ENCODE results near the gene OSGIN1. TPM values are rescaled to one million over a fixed set of nuclear protein-coding genes. Genes with fewer than 3 reads are reported as not detected.

OSGIN1 gene
- polyA plus RNA-seq, 3 donors = 1.8 to 4.0 (median 2.0) TPM

- Histone ChIP-seq H3K27ac (ENCODE audit: low read depth in 1 of 2, low read length in 2 of 2) (no peak overlapping the region), H4K20me1 (ENCODE audit: insufficient read depth, low read length) (no peaks in the 10 kb centered on the region), H3K4me3 (replicated peaks in 1 of 3; ENCODE audit: low read depth in 2 of 3, low read length in 3 of 3) (no peak overlapping the region), H3K4me1 (ENCODE audit: control insufficient read depth in 1 of 2, insufficient read depth in 2 of 2, low read length in 2 of 2) (no peaks in the 10 kb centered on the region), H3K4me2 (replicated peaks; ENCODE audit: extremely low read depth, low read length, poor library complexity, severe bottlenecking) (no peak overlapping the region), H3K9me3 (replicated peaks in 1 of 2; ENCODE audit: control insufficient read depth in 1 of 2, insufficient read depth in 1 of 2, low read length in 2 of 2) (peaks cover 0 to 4% of the 10 kb centered on the region in 2 donors), H3K27me3 (ENCODE audit: control insufficient read depth in 2 of 2, insufficient read depth in 2 of 2, low read length in 2 of 2) (peaks cover 6 to 19% of the 10 kb centered on the region in 2 donors), H2AFZ (ENCODE audit: insufficient read depth, low read depth, low read length, poor library complexity, severe bottlenecking) (no peak overlapping the region), H3K9ac (ENCODE audit: insufficient read depth, low read length, poor library complexity, severe bottlenecking) (no peak overlapping the region), H3K36me3 (replicated peaks in 1 of 2; ENCODE audit: control insufficient read depth in 1 of 2, insufficient read depth in 2 of 2, low read length in 2 of 2) (peaks cover 0 to 2% of the 10 kb centered on the region in 2 donors), H3K79me2 (ENCODE audit: insufficient read depth, low read length) (no peaks in the 10 kb centered on the region)
- Mint-ChIP-seq H3K27me3 (ENCODE audit: low read depth in 3 of 3) (peaks cover 17 to 36% (median 26%) of the 10 kb centered on the region in 3 donors), H3K9me3 (peaks cover 0 to 12% (median 5%) of the 10 kb centered on the region in 7 donors), H3K4me3 (no peak overlapping the region), H3K27ac (no peak overlapping the region), H3K36me3 (peaks cover 17 to 36% of the 10 kb centered on the region in 2 donors), H3K4me1 (peaks cover 2% of the 10 kb centered on the region)
- intact Hi-C loops (cut with micrococcal nuclease) = loop anchor here in 1 of 2 donors (5.0 to 10.0 kb wide), 2 partner anchors 222 to 539 kb away; partner anchors contain the start of genes MEAK7 and TAF1C
- DNase-seq = no peak
- 97% methylated on average over 31 of the region's 36 CpGs for WGBS (ENCODE audit: insufficient coverage)
- no peak for TF ChIP-seq CTCF (IDR thresholded peaks at IDR 0.05)
These were observed 12.6 kb downstream of the OSGIN1 start for GRCh38 chr16:83965444-83966152.

GRCh38 chr16:83966153-83966696 is 13.2 kb downstream of the OSGIN1 start:
- Mint-ChIP-seq H3K4me1 (peaks cover 2% of the 10 kb centered on the region), H3K27me3 (ENCODE audit: low read depth in 3 of 3) (peaks cover 22 to 40% (median 29%) of the 10 kb centered on the region in 3 donors), H3K4me3 (no peak overlapping the region), H3K9me3 (peaks cover 0 to 10% (median 3%) of the 10 kb centered on the region in 7 donors), H3K36me3 (peaks cover 11 to 29% of the 10 kb centered on the region in 2 donors), H3K27ac (no peak overlapping the region)
- H3K9me3 ChIP-seq (replicated peaks in 1 of 2; ENCODE audit: control insufficient read depth in 1 of 2, insufficient read depth in 1 of 2, low read length in 2 of 2) = peaks cover 0 to 4% of the 10 kb centered on the region in 2 donors
- H4K20me1 ChIP-seq (ENCODE audit: insufficient read depth, low read length) = no peaks in the 10 kb centered on the region
- no peaks in the 10 kb centered on the region for H3K36me3 ChIP-seq (replicated peaks in 1 of 2; ENCODE audit: control insufficient read depth in 1 of 2, insufficient read depth in 2 of 2, low read length in 2 of 2)
- no peak overlapping the region for H3K27ac ChIP-seq (ENCODE audit: low read depth in 1 of 2, low read length in 2 of 2)
- intact Hi-C loops (cut with micrococcal nuclease) = loop anchor here in 1 of 2 donors (5.0 to 10.0 kb wide), 2 partner anchors 221 to 539 kb away; partner anchors contain the start of genes MEAK7 and TAF1C
- no peak overlapping the region for H3K9ac ChIP-seq (ENCODE audit: insufficient read depth, low read length, poor library complexity, severe bottlenecking)
- no peak overlapping the region for H3K4me3 ChIP-seq (replicated peaks in 1 of 3; ENCODE audit: low read depth in 2 of 3, low read length in 3 of 3)
- no peak for TF ChIP-seq CTCF (IDR thresholded peaks at IDR 0.05)
- WGBS (ENCODE audit: insufficient coverage) = 99% methylated on average over 8 of the region's 13 CpGs
- H2AFZ ChIP-seq (ENCODE audit: insufficient read depth, low read depth, low read length, poor library complexity, severe bottlenecking) = no peak overlapping the region
- no peaks in the 10 kb centered on the region for H3K79me2 ChIP-seq (ENCODE audit: insufficient read depth, low read length)
- no peak overlapping the region for H3K4me2 ChIP-seq (replicated peaks; ENCODE audit: extremely low read depth, low read length, poor library complexity, severe bottlenecking)
- DNase-seq = no peak
- H3K4me1 ChIP-seq (ENCODE audit: control insufficient read depth in 1 of 2, insufficient read depth in 2 of 2, low read length in 2 of 2) = no peaks in the 10 kb centered on the region
- peaks cover 6 to 22% of the 10 kb centered on the region in 2 donors for H3K27me3 ChIP-seq (ENCODE audit: control insufficient read depth in 2 of 2, insufficient read depth in 2 of 2, low read length in 2 of 2)

Data from CD14-positive monocyte (primary cell).